Tibial nerve (tissue), 4 donors: Measurements from ENCODE around the gene SIRT1.

ENCODE experiments used
- EP300 ChIP-seq, 2 donors: sonication (generic); formaldehyde crosslinking; IDR thresholded peaks; one replicate each; pipeline ENCODE4 v1.6.1; 2017; ENCODE audit warnings: antibody characterized with exemption in 2 of 2, mild to moderate bottlenecking in 1 of 2
- POLR2A ChIP-seq, 2 donors: fragments of 450-650 bp; IDR thresholded peaks; one replicate each; pipeline ENCODE4 v1.6.1; 2017; ENCODE audit warnings: antibody characterized with exemption in 2 of 2, mild to moderate bottlenecking in 2 of 2, moderate library complexity in 2 of 2
- TF ChIP-seq, protein P1 (sequence below), 5 experiments: fragments of 200-600 bp in 3 of 5; fragments of 450-650 bp in 2 of 5; sonication (generic) in 3 of 5; IDR thresholded peaks; one replicate each; pipeline ENCODE4 v1.5.1; 2016 to 2019; ENCODE audit warnings: antibody characterized with exemption in 5 of 5, mild to moderate bottlenecking in 3 of 5, moderate library complexity in 2 of 5

DNA sequence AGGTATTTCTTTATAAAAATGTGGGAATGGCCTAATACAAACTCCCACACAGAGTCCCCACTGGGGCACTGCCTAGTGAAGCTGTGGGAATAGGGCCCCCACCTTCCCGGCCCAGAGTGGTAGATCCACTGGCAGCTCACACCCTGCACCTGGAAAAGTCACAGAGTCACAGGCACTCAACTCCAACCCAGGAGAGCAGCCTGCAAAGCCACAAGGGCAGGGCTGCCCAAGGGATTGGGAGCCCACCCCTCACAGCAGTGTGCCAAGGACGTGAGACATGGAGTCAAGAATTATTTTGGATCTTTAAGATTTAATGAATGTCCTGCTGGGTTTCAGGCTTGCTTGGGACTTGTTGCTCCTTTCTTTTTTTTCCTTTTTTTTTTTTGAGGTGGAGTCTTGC is 41.2 kb upstream of the SIRT1 start:
- TF ChIP-seq, protein P1, sequence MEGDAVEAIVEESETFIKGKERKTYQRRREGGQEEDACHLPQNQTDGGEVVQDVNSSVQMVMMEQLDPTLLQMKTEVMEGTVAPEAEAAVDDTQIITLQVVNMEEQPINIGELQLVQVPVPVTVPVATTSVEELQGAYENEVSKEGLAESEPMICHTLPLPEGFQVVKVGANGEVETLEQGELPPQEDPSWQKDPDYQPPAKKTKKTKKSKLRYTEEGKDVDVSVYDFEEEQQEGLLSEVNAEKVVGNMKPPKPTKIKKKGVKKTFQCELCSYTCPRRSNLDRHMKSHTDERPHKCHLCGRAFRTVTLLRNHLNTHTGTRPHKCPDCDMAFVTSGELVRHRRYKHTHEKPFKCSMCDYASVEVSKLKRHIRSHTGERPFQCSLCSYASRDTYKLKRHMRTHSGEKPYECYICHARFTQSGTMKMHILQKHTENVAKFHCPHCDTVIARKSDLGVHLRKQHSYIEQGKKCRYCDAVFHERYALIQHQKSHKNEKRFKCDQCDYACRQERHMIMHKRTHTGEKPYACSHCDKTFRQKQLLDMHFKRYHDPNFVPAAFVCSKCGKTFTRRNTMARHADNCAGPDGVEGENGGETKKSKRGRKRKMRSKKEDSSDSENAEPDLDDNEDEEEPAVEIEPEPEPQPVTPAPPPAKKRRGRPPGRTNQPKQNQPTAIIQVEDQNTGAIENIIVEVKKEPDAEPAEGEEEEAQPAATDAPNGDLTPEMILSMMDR (IDR thresholded peaks at IDR 0.05) = no peak
- no peak for TF ChIP-seq EP300 (IDR thresholded peaks at IDR 0.05)
- TF ChIP-seq POLR2A (IDR thresholded peaks at IDR 0.05) = no peak
